ENCODE results near the gene NAPA. TPM values are rescaled to one million over a fixed set of nuclear protein-coding genes. Genes with fewer than 3 reads are reported as not detected.
"Not testable (repeated sequence)": the region's sequence is repeated elsewhere in the genome, so short reads cannot be mapped to it uniquely, and the experiment has no call there.

The NAPA gene
- polyA plus RNA-seq, 1 donor = 96.4 TPM

DNA sequence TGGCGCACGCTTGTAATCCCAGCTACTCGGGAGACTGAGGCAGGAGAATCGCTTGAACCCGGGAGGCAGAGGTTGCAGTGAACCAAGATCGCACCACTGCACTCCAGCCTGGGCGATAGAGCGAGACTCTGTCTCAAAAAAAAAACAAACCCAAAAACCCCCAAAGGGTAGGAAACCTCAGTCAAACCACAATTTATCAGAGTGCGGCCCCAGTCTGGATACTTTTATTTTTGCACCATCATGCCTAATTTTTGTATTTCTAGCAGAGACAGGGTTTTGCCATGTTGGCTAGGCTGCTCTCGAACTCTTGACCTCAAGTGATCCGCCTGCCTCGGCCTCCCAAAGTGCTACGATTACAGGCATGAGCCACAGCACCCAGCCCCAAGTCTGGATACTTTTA, 28.6 kb downstream of the NAPA start:
- DNase-seq (ENCODE audit: low read depth) = not testable (repeated sequence)

DNA sequence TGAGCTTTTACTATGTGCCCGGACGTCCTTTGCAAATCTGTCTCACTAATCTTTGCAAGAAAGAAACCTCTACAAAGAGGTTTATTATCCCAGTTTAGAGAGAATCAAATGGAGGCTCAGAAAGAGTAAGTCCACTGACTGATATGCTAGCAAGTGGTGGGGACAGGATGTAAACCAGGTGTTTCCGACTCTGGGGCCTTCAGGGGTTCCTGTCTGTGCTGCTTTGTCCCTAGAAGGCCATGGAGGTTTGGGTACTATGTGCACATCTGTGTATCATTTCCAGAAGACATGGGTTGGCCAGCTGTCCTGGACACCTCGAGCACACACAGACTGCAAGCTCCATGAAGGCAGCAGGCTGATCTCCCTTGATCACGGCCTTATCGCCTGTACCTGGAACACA, 29.7 kb downstream of the NAPA start:
- no peak for DNase-seq (ENCODE audit: low read depth)

DNA sequence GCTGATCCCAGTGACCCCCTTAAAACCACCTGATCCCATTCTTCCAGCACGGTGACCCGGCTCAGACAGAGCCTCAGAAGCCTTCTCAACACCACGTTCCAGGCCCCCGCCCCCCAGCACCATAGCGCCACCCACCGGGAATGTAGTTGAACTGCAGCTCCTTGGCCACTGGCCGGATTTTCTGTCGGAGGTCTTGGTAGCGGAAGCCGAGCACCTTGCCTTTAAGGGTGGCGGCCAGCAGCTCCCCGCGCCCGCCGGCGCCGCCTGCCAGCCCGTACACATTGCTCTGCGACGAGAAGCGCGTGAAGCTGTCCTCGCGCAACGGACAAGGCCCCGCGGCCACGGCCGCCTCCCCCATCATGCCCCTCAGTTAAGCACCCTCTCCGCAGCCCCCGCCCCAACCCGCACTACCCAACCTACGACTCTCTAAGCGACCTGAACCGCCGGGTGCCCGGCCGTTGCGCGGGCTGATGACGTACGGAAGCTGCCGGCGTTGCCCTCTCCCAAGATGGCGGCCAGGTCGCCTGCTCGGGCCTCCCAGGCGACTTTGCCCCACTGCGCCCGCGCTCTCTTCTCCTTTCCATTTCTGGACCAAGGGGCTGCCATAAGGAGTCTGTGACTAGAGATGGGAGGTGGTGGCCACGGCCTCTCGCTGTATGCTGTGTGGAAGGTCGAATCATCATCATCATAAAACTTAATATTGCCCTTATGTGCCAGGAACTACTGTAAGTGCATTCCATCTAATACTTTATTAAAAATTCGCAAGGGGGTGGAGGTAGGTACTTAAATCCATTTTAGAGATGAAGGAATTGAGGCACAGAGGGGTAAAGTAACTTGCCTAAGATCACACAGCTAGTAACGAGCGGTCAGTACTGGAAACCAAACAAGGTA, 30.8 kb downstream of the NAPA start, which contains the start of gene KPTN:
Gene KPTN (minus strand): TSS at position 420 of the 891 bp plus-strand sequence. CDS start 59 bp downstream, at position 361.
- peak; percentile 56 for DNase-seq (ENCODE audit: low read depth)

DNA sequence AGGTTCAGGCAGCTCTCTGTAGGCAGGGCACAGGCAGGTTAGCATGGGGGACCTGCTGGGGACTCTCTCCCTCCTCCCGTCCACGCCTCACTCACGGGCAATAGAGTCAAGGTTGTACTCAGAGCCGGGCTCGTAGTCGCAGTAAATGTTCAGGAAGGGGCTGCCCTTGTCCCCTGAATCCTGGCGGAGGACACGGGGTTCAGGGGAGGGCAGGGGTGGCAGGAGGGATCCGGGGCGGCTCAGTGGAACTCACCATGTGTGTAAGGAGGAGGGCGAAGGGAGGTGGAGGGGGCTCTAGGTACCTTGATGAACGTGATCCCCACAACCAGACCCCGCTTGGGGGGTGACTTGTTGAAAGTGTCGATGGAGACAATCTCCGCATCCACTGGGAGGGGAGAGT, 31.7 kb downstream of the NAPA start:
- no peak for DNase-seq (ENCODE audit: low read depth)

DNA sequence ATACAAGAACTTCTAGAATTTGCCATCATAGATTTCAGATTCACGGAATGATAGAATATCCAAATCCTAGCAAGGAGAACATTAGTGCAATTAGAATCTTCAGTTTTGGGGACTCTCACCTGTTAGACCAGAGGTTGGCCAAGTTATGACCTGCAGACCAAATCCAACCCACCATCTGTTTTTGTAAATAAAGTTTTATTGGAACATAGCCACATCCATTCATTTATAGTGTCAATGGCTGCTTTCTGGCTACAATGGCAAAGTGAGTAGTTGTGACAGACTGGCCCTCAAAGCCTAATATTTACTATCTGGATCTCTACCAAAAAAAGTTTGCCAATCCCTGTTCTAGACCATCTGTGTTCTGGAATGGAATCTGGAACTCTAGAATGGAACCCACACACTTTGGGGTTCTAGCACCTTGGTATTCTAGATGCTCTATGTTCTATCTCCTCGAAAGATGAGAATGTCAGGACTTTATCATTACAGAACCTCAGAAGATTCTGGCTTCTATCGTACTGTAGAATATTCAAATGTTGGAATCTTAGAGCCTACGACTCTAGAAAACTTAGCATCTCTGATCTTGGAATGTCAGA, 33.3 kb downstream of the NAPA start:
- no peak for DNase-seq (ENCODE audit: low read depth)

DNA sequence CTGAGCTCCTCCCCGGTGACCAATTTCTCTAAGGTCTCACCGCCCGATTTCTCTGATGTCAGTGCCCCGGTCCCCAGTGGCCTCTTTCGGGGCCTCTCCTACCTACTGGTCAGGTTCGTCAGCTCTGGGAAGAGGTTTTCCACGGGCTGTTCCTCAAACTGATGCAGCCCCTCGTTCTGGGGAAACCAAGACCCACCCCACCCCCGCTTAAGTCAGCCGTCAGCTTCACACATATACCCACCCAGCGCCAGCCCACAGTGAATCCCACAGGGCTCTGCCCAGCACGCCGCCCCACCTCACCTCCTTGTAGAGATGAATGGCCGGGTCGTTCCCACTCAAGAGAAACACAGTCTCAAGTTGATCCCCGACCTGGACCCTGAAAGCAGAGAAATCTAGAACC, 34.2 kb downstream of the NAPA start:
- DNase-seq (ENCODE audit: low read depth) = no peak

DNA sequence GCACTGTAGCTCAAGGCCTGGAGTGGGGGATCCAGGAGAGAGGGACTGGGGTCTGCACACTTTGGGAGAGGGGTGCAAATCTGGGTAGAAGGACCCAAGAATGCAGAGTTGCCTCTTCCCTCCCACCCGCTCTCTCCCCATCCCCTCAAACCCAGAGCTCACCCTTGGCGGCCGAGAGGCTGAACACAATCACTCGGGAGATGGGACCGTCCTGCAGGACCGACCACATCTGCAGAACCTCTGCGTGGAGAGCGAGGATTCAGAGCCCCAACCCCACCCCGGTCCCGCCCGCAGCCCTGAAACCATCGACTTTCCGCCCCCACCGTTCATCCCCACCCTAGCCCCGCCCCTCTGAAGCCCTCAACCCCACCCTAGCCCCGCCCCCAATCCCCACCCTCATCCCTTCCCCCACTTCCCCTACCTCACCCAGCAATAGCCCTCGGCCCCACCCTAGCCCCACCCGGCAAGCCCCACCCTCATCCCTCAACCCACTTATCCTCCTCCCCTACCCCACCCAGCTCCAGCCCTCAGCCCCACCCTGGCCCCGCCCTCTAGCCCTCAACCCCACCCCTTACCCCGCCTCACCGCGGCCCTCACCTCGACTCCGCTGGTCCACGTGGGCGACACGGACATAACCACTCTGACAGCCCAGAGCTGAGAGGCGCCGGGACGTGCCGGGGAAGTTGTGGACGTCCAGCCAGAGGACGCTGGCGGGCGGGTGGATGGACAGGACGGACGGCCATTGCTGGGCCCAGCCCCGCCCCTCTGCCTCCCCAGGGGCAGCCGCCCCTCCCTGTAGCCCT, 35.0 kb downstream of the NAPA start:
- no peak for DNase-seq (ENCODE audit: low read depth)

DNA sequence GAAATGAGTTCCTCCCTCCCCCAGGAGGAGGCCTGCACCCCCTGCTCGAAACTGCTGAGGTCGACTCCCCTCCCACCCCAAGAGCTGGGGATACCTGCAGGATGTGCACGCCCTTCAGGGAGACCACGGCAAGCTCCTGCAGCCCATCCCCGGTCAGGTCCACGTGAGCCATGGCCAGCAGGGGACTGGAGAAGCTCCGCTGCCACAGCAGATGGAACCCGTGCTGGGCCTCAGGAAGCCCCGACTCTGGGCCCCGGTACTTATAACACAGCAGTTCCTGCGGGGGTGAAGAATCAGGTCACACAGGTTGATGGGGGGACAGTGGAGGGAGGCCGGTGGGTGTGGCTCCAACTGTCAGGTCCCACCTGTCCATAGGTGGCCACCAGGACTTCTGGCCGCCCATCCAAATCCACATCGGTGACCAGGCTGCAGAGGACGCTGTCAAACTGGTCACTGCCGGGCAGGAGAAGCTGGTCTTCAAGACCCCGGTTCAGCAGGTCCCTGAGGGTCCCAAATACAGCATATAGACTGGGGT, 38.4 kb downstream of the NAPA start:
- DNase-seq (ENCODE audit: low read depth) = no peak

DNA sequence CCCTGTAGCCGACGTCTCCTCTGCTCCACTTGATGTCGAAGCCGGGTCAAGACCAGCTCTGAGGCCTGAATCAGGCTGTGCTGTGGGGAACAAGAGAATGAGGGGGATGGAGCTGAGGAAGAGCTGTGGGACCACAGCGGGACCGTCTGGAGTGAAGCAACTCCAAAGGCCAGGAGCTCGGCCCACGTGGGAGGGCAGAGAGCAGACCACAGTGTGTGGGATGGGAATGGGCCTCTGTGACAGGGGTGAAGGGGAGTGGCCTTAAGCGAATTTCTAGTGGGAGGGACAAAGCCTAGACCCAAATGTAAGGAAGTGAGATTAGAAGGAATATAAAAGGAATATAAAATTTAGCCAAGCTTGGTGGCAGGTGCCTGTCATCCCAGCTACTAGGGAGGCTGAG, 39.4 kb downstream of the NAPA start:
- no peak for DNase-seq (ENCODE audit: low read depth)

DNA sequence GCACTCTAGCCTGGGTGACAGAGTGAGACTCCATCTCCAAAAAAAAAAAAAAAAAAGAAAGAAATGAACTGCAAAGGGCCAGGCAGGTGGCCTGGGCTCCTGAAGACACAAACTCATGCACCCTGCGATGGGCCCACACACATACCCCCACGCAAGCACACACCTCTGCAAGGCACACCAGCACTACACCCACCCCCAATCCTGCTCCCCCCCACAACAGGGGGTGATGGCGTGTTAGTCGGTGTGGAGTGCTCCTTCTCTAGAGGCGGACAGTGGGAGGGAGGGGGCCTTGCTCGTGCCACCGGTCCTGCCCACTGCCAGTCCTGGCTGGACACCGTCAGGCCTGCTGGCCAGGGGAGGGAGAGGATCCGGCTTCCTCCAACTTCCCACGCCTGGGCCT, 41.5 kb downstream of the NAPA start:
- no peak for DNase-seq (ENCODE audit: low read depth)

DNA sequence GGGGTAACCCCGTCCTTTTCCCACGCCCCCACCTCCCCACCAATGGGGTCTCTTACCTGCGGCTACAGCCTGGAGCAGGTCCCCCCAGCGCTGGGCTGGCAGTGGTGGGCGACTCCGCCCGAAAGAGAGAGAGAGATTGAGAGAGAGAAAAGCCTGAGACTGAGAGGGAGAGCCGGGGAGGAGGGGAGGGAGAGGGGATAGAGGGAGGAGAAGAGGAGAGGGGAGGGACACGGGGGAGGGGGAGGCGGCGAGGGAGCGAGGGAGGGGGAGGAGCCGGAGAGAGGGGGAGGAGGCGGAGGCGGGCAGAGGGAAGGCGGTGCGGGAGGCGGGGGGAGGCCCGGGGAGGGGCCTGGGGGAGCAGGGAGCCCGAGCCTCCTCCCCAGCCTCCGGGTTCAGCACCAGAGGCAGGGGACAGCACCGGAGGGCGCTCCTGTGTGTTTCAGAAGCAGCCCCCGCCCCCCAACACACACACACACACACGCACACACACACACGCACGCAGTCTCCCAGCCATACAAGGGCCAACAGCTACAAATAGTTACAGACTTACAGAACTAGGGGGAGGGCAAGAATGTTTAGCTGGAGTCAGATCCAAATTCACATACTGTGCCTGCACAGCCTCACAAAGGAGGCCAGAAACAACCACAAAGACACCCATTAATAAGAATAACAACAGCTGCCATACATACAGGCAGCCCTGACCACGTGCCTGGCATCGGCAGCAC, 43.0 kb downstream of the NAPA start, which contains the start of gene SLC8A2:
Gene SLC8A2 (minus strand): TSS at position 161 of the 725 bp plus-strand sequence. CDS start 5,490 bp downstream, outside the sequence.
- DNase-seq (ENCODE audit: low read depth) = peak; percentile 40

DNA sequence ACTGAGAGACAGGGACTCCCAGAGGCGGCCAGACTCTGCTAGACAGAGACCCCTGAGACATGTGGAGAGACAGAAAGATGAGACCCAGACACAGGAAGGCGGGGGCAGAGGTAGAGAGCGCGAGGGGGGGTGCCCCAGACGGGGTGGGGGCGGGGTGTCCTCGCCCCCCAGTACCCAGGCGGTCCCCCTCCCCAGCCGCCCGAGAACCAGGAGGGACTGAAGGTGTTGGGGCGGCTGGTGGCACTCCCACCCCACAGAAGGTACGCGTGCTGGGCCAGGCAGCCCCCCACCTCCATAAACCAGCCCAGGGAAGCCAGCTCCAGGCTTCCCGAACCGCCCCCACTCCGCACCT, 43.5 kb downstream of the NAPA start:
- DNase-seq (ENCODE audit: low read depth) = no peak

DNA sequence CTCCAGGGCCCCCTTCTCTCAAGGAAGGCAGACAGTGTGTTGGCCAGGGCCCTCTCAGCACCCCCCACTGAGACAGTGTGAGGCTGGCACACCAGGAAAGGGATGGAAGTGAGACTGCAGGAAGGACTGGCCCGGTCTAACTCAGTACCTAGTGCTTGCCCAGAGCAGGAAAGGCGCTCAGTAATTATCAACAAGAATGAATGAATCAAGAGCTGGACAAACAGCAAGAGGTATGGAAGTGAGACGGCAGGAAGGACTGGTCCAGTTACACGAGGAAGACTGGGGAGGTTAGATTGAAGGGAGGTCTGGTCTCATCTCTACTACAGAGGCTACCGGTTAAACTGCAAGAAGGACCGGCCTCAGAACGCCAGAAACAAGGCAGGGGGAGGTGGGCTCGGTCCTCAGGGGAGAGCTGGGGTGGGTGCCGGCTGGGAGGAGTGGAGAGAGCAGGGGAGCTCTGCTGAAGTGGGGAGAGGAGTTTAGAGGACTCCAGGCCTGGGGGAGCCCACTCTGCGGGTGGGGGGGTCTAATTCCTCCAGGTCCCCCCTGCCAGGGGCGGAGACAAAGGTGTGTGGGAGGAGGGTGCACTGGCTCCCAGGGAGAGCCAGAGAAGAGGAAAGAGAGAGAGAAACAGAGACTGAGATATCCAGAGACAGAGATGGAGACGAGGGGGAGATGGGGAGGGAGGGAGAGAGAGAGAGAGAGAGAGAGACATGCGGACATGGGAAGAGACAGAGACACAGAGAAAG, 44.2 kb downstream of the NAPA start:
- DNase-seq (ENCODE audit: low read depth) = no peak

DNA sequence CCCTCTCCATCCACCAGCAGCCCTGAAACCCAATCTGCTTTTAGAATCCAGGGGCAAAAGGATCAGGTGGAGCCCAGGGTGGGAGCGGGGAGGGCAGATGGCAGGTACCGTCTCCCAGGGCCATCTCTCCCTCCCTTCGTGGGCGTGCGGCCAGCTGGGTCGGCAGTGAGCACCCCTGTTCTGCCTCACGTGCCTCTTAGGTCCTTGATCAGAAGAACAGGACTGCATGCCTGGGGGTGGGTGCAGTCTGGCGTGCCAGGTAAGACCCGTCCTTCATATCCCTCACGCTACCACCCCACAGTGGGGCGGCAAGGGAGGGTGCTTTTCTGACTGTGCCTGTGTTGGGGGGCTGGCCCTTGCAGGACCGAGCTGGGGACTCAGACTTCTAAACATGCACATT, 45.1 kb downstream of the NAPA start:
- no peak for DNase-seq (ENCODE audit: low read depth)

DNA sequence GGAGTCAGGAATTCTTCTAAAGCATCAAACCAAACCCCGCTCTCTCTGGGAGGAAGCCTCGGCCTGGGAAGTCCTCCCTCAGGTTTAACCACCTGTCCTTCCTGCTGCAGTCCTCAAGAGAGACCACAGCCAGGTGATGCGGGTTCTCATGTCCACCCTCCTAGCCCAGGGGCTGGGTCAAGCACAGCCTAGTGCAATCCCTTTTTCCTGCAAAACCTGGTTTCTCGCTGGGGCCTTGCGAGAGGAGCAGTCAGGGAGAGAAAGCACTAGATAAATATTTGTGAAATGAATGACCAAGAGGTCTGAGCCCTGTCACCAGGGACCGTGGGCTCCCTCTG, 45.5 kb downstream of the NAPA start:
- DNase-seq (ENCODE audit: low read depth) = no peak

DNA sequence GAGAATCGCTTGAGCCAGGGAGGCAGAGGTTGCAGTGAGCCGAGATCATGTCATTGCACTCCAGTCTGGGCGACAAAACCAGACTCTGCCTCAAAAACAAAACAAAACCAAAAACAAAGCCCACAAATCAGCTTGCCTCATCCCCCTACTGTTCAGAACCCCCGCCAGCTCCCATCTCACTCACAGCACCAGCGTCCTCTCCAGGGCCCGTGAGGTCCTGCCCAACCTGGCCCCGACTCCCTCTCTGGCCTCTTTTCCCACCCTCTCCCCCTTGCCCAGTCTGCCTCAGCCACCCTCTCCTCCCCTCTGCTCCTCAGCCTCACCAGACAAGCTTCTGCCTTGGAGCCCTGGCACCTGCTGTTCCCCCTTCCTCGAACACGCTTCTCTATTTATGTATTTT, 46.9 kb downstream of the NAPA start:
- DNase-seq (ENCODE audit: low read depth) = no peak

DNA sequence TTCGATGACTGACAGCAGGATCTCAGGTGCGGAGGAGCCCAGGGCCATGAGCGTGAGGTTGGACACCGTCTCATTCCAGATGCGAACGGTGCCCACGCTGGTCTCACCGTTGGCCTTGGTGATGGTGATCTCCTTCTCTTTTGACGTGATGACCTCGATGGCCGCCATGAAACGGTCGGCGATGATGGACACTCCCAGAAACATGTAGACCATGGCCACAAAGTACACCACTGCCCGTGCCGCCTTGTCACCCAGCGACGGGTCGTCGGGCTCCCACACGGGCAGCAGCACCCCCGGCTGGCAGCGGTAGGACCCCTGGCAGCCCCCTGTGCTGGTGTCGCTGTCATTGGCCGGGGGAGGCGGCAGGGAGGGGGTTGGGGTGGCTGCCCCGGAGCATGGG, 48.9 kb downstream of the NAPA start:
- no peak for DNase-seq (ENCODE audit: low read depth)

DNA sequence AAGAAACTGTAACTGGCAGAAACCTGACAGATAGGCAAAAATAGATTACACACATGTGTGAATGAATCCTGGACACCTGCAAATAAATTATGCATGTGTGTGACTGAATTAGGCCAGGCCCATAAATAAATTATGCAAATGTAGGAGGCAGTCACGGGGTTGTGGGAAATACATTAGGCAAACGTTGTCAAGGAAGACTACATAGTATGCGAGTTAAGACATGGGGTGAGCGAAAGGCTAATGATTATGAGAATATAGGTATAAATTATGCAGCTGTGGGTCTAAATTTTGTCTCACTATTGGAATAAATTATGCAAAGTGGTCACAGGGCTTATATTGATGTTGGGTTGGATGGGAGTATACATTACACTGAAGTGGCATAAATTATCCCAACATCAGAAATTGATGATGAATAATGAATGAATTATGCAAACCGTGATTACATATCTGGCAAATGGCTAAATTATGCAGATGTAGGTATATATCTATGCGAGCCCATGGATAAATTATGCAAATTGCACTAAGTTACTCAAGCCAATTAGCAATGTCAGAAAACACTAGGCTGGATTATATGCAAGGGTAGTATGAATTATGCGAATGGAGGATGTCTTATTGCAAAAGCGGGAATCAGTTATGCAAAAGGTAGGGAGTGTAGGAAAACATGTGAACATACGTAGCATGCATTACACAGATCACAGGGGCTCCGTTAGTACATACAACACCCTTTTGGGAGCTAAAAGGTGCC, 50.0 kb downstream of the NAPA start:
- DNase-seq (ENCODE audit: low read depth) = no peak

DNA sequence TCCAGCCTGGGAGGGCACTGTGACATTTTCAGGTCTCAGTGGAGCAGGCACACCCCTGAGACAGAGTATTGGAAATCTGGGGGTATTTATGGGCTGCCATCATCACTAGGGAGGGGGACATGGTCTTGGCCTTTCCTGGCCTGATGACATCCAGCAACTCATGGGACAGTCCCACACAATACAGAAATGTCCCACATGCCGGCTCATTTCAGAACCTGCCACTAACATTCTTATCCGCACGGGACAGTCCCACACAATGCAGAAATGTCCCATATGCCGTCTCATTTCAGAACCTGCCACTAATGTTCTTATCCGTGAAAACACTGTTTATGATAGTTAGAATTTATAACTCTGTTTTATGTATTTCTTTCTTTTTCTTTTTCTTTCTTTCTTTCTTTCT, 53.0 kb downstream of the NAPA start:
- no peak for DNase-seq (ENCODE audit: low read depth)

DNA sequence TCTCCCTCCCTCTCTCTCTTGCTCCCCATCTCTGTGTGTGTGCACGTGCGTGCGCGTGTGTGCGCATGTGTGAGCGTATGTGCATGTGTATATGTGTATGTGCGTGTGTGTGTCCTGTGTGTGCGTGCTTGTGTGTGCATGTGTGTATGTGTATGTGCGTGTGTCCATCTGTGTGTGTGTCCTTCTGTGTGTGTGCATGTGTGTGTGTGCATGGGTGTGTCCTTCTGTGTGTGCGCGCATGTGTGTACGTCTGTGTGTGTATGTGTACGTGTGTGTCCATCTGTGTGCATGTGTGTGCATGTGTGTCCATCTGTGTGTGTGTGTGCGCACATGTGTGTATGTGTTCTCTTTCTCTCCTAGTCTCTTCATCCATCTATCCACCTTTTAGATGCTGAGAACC, 55.4 kb downstream of the NAPA start:
- DNase-seq (ENCODE audit: low read depth) = no peak
